PC-3 (cell line): ENCODE measurements around the gene ASAP3. TPM values are rescaled to one million over a fixed set of nuclear protein-coding genes. Genes with fewer than 3 reads are reported as not detected.

Experiments
- ATAC-seq: fragments of 200-7000 bp; cut with Tn5 transposase; 2 replicates; pipeline ENCODE4 v1.9.1; 2020; ENCODE audit warnings: mild to moderate bottlenecking, moderate library complexity
- BruUV-seq: library from RNA; stranded (reverse); fragments of 400-500 nt; replicated peaks from 2 replicates; lab custom pipeline; 2021; lab: Mats Ljungman, UMichigan
- CTCF ChIA-PET: fragments of 300-600 bp; sonication (Branson Sonifier 250); formaldehyde crosslinking; loops from one replicate; lab custom pipeline; 2022; ENCODE audit warnings: antibody characterized with exemption; lab: Charles Lee
- POLR2A ChIA-PET: fragments of 300-600 bp; sonication (Branson Sonifier 250); formaldehyde crosslinking; loops from one replicate; lab custom pipeline; 2022; ENCODE audit warnings: antibody characterized with exemption; ENCODE audit not compliant: unreplicated experiment; lab: Charles Lee
- DNase-seq: peaks from one replicate; pipeline ENCODE4 v3.0.0-alpha.2; 2015
- H2AFZ ChIP-seq: fragments of 300-600 bp; sonication (generic); 2 replicates; pipeline ENCODE4 v1.6.0; 2016; ENCODE audit warnings: antibody characterized with exemption, low read length
- H3F3A ChIP-seq: fragments of 300-600 bp; sonication (generic); one replicate; pipeline ENCODE4 v1.6.0; 2017; ENCODE audit warnings: antibody characterized with exemption, low read length, control low read depth, mild to moderate bottlenecking; ENCODE audit not compliant: unreplicated experiment
- H3K27ac ChIP-seq: fragments of 300-600 bp; sonication (generic); 2 replicates; pipeline ENCODE4 v1.5.1; 2016; ENCODE audit warnings: mild to moderate bottlenecking, low read length
- H3K27me3 ChIP-seq: fragments of 300-600 bp; sonication (generic); 2 replicates; pipeline ENCODE4 v1.6.1; 2016; ENCODE audit warnings: low read length, mixed read lengths
- H3K36me3 ChIP-seq: fragments of 300-600 bp; sonication (generic); 2 replicates; pipeline ENCODE4 v1.6.1; 2016; ENCODE audit warnings: low read depth, mixed run types, low read length, mixed read lengths
- H3K4me1 ChIP-seq: fragments of 300-600 bp; sonication (generic); 2 replicates; pipeline ENCODE4 v1.5.1; 2016; ENCODE audit warnings: low read length; ENCODE audit not compliant: insufficient read depth
- H3K4me2 ChIP-seq: fragments of 300-600 bp; sonication (generic); 2 replicates; pipeline ENCODE4 v1.6.0; 2016; ENCODE audit warnings: low read length
- H3K4me3 ChIP-seq: fragments of 300-600 bp; sonication (generic); 2 replicates; pipeline ENCODE4 v1.5.1; 2016; ENCODE audit warnings: mild to moderate bottlenecking, low read length, mixed read lengths
- H3K79me2 ChIP-seq: fragments of 300-600 bp; sonication (generic); 2 replicates; pipeline ENCODE4 v1.6.1; 2017; ENCODE audit warnings: low read length, mixed read lengths
- H3K9ac ChIP-seq: fragments of 300-600 bp; sonication (generic); 2 replicates; pipeline ENCODE4 v1.6.0; 2016; ENCODE audit warnings: mild to moderate bottlenecking, low read length
- H3K9me2 ChIP-seq: fragments of 300-600 bp; sonication (generic); replicated peaks from 2 replicates; pipeline ENCODE4 v1.6.1; 2016; ENCODE audit warnings: mixed run types, low read length, mixed read lengths
- H3K9me3 ChIP-seq: fragments of 300-600 bp; sonication (generic); 2 replicates; pipeline ENCODE4 v1.6.1; 2016; ENCODE audit warnings: low read length, mixed read lengths
- H4K20me1 ChIP-seq: fragments of 300-600 bp; sonication (generic); 2 replicates; pipeline ENCODE4 v1.6.1; 2016; ENCODE audit warnings: low read length, mixed read lengths
- EZH2 ChIP-seq: fragments of 300-600 bp; sonication (generic); IDR thresholded peaks from one replicate; pipeline ENCODE4 v1.6.1; 2017; ENCODE audit warnings: antibody characterized with exemption, mild to moderate bottlenecking, low read length; ENCODE audit not compliant: unreplicated experiment
- EZH2phosphoT487 ChIP-seq: fragments of 300-600 bp; sonication (generic); IDR thresholded peaks from 2 replicates; pipeline ENCODE4 v1.6.1; 2018; ENCODE audit warnings: mild to moderate bottlenecking, antibody characterized with exemption, low read length, borderline replicate concordance
- intact Hi-C: fragments of 100-400 bp; cut with micrococcal nuclease; formaldehyde crosslinking; loops from 2 replicates; pipeline ENCODE4 v1.9.0; 2023
- total RNA-seq: library from RNA; depleted of rRNA; stranded (reverse); fragments of >200 nt; gene quantifications from 2 replicates; pipeline ENCODE4 v1.2.3, GENCODE V29; 2014
- TF ChIP-seq, protein P1 (sequence below): fragments of 300-600 bp; sonication (generic); conservative IDR thresholded peaks from 2 replicates; pipeline ENCODE4 v1.5.1; 2017; ENCODE audit warnings: antibody characterized with exemption, low read depth, mild to moderate bottlenecking, low read length

ASAP3 gene
- total RNA-seq, 1 experiment from 2014 or later: 12.8 TPM

- intact Hi-C loops: no loop called here
- Histone ChIP-seq H4K20me1 (no peaks in the 10 kb centered on the region), H3K9me2 (no peaks in the 10 kb centered on the region), H3K4me3 (no peak overlapping the region), H3K9me3 (no peaks in the 10 kb centered on the region), H3K36me3 (no peaks in the 10 kb centered on the region), H3K4me1 (peaks cover 21% of the 10 kb centered on the region), H3K4me2 (no peak overlapping the region), H3K27ac (no peak overlapping the region), H3K79me2 (peaks cover 4% of the 10 kb centered on the region; the same call in 1 of the 2 replicates), H3F3A (no peaks in the 10 kb centered on the region), H3K27me3 (no peaks in the 10 kb centered on the region), H2AFZ (no peak overlapping the region), H3K9ac (no peak overlapping the region)
- TF ChIP-seq EZH2phosphoT487: no peak
- no peak for TF ChIP-seq EZH2
- TF ChIP-seq, protein P1, sequence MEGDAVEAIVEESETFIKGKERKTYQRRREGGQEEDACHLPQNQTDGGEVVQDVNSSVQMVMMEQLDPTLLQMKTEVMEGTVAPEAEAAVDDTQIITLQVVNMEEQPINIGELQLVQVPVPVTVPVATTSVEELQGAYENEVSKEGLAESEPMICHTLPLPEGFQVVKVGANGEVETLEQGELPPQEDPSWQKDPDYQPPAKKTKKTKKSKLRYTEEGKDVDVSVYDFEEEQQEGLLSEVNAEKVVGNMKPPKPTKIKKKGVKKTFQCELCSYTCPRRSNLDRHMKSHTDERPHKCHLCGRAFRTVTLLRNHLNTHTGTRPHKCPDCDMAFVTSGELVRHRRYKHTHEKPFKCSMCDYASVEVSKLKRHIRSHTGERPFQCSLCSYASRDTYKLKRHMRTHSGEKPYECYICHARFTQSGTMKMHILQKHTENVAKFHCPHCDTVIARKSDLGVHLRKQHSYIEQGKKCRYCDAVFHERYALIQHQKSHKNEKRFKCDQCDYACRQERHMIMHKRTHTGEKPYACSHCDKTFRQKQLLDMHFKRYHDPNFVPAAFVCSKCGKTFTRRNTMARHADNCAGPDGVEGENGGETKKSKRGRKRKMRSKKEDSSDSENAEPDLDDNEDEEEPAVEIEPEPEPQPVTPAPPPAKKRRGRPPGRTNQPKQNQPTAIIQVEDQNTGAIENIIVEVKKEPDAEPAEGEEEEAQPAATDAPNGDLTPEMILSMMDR: no peak
- POLR2A ChIA-PET: no interaction called here
- DNase-seq (no peak), ATAC-seq (no peak)
- CTCF ChIA-PET: no interaction called here
- no TSS peak for BruUV-seq
Measured at GRCh38 chr1:23426828-23427227, 57.2 kb downstream of the ASAP3 start.

DNA sequence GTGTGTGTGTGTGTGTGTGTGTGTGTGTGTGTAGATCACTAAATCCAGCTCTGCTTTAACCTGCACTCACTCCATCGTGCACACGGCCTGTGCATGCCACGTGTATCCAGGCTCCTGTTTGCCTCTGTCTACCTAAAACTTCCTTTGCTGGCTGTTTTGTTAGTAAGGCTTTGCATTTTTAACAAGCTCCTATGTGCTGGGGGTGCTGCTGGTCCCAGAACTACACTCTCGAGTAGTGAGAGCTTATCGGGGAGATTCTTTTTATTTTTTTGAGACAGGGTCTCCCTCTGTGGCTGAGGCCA lies 58.8 kb downstream of the ASAP3 start:
- Histone ChIP-seq H3F3A (no peaks in the 10 kb centered on the region), H3K4me2 (peak overlapping the region; percentile 98), H3K9ac (0 out of 2 replicates have a peak overlapping the region, but pooled peaks have one; percentile 69), H3K27ac (no peak overlapping the region), H2AFZ (peak overlapping the region; percentile 94), H3K9me3 (no peaks in the 10 kb centered on the region), H3K27me3 (no peaks in the 10 kb centered on the region), H3K9me2 (no peaks in the 10 kb centered on the region), H4K20me1 (no peaks in the 10 kb centered on the region), H3K4me3 (peak overlapping the region; percentile 81), H3K79me2 (peaks cover 15% of the 10 kb centered on the region; the same call in 1 of the 2 replicates), H3K4me1 (peaks cover 23% of the 10 kb centered on the region), H3K36me3 (no peaks in the 10 kb centered on the region)
- no TSS peak for BruUV-seq
- DNase-seq: no peak
- CTCF ChIA-PET: interaction anchor here (0.6 to 1.8 kb wide), 3 partner anchors 21 to 124 kb away, joined by 3 to 9 read pairs (median 3); partner anchors contain the start of gene ASAP3
- POLR2A ChIA-PET: no interaction called here
- ATAC-seq: no peak
- intact Hi-C loops: no loop called here
- TF ChIP-seq EZH2 (no peak), EZH2phosphoT487 (no peak)
- TF ChIP-seq, protein P1: no peak

DNA sequence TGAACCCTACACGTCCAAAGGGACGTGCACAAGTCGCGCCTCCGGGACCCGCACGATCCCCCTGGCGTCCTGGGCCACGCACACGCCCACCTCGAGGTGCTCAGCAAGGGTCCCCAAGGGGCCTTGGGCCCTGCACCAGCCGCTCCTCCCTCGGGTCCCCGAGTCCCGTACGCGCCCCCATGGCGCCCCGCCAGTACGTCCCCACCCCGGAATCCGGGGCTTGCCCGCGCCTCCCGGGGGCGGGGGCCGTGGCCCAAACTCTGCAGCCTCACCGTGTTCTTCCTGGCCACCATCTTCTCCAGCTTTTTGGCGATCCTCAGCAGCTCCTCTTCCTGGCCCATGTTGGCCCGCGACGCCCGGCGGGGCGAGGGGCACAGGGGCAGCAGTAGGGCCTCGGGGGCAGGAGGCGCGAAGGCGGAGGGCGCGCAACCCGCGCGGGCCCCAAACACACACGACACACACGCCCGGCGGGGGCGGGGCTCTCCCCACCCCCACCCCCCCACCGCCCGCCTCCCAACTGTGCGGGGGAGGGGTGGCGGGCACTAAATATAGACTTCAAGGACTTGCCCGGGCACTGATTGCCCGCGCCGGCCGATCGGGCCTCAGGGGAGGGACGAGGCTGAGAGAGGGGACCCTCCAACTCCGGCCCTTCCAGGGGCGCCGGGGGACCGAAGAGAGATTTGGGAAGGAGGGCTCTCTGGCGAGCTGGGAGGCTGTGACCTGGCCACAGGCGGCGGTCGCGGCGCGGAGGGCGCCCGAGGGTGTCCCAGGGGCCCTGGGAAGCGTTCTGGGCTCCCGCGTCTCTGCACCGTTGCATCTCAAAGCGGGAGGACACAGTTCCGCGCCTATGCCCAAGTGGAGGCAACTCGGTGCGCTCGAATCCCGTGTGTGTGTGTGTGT lies 59.4 kb downstream of the ASAP3 start, which contains the start of gene TCEA3:
Gene TCEA3, minus strand, starts transcription at position 456 of the 900 bp plus-strand sequence. Its CDS starts 115 bp downstream, at position 341.
- no peaks in the 10 kb centered on the region for H3K27me3 ChIP-seq
- H3F3A ChIP-seq: no peaks in the 10 kb centered on the region
- peak within 1 kb of the TSS; percentile 26; the same call in 1 of the 2 replicates for H3K27ac ChIP-seq
- no peaks in the 10 kb centered on the region for H3K9me3 ChIP-seq
- peak within 1 kb of the TSS; percentile 94 for H2AFZ ChIP-seq
- peaks cover 23% of the 10 kb centered on the region for H3K4me1 ChIP-seq
- TF ChIP-seq EZH2phosphoT487: no peak
- TF ChIP-seq EZH2: no peak
- TF ChIP-seq, protein P1: no peak
- BruUV-seq: no TSS peak
- peak; percentile 19 for DNase-seq
- CTCF ChIA-PET: interaction anchor here (0.6 to 1.8 kb wide), 4 partner anchors 21 to 124 kb away, joined by 3 to 9 read pairs (median 4); partner anchors contain the start of gene ASAP3
- no peaks in the 10 kb centered on the region for H3K36me3 ChIP-seq
- POLR2A ChIA-PET: no interaction called here
- peak within 1 kb of the TSS; percentile 69 for H3K9ac ChIP-seq
- peak within 1 kb of the TSS; percentile 98 for H3K4me2 ChIP-seq
- peaks cover 15% of the 10 kb centered on the region; the same call in 1 of the 2 replicates for H3K79me2 ChIP-seq
- no peaks in the 10 kb centered on the region for H3K9me2 ChIP-seq
- peak within 1 kb of the TSS; percentile 81 for H3K4me3 ChIP-seq
- H4K20me1 ChIP-seq: no peaks in the 10 kb centered on the region
- intact Hi-C loops: loop anchor here (5.0 kb wide), 1 partner anchor 113 kb away; no protein-coding TSS in a partner anchor
- peak; percentile 26 for ATAC-seq
